GM20000 (cell line): ENCODE data around the gene SLC7A6.

Source experiments
- DNase-seq: peaks from one replicate; pipeline ENCODE4 v3.0.0; 2012; ENCODE audit warnings: low spot score
- CTCF ChIP-seq: IDR thresholded peaks from 2 replicates; pipeline ENCODE4 v1.5.1; 2012; ENCODE audit warnings: mild to moderate bottlenecking, control low read depth; ENCODE audit errors: extremely low read depth, missing control alignments

Gene SLC7A6

GRCh38 chr16:68231384-68232136, 32.8 kb upstream of the SLC7A6 start:
- no peak for DNase-seq
- TF ChIP-seq CTCF: no peak

DNA sequence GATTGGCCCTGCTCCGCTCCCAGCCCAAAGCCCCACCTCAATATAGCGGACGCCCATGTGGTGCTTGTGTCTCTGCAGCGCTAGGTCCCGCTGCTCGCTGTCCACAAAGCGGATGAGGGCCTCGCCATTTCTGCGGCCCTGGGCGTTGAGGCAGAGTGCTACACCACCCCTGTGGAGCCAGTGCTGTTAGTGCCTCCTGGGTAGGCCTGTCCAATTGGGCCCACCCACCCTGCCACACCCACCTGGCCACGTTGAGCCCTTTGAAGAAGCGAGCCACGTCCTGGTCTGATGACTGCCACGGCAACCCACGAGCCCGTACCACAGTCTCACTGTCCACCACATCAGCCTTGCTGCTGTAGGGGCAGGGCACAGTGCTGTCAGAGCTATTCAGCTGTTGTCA, 32.0 kb upstream of the SLC7A6 start:
- no peak for TF ChIP-seq CTCF
- DNase-seq: no peak

GRCh38 chr16:68233085-68233834, 31.1 kb upstream of the SLC7A6 start:
- no peak for DNase-seq
- TF ChIP-seq CTCF: no peak

- no peak for TF ChIP-seq CTCF
- no peak for DNase-seq
Observed at GRCh38 chr16:68233835-68234187, 30.5 kb upstream of the SLC7A6 start.

DNA sequence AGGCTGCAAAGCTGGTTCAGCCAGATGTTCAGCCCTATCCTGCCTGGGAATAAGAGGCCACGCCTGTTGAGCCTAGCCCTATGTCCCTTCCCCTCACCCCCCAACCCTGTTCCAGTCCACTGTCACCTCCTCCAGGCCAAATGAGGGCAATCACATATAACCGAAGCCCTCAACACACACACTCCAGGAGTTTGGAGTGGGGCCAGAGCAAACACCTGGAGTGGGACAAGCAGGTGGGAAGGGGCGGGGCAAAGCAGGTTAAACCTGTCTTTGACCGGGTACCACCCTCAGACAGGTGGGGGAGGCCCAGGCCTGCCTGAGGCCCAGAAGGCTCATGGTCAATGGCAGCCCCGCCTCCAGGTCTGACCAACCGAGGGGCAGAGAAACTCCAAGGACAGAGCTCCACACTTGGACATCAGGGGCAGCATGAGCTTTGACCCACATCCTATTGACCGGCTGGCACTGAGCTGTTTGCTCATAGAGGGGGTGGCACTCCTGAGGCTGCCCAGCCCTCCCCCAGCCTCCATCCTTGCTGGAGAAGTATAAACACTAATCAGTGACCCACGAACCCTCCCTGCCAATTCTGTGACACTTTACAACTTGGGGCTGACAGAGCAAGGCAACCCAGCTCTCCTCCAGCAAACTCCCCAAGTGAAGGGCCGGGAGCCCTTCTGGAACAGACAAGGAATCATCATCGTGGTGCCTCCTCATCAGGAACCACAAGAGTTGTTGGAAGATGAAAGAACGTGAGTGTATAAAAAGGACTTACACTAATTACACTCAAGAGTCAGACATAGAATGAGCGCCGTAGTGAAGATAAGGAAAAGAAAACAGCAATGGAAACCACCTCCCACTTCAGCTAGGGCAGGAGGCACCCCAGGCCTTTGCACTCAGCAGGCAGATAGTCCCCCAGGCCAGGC, 29.9 kb upstream of the SLC7A6 start:
- no peak for DNase-seq
- no peak for TF ChIP-seq CTCF

GRCh38 chr16:68235108-68235886, 29.0 kb upstream of the SLC7A6 start:
- TF ChIP-seq CTCF: no peak
- no peak for DNase-seq
